Fibroblast of villous mesenchyme (primary cell): ENCODE data around the gene GGT7. TPM values are rescaled to one million over a fixed set of nuclear protein-coding genes. Genes with fewer than 3 reads are reported as not detected.

Experiments used
- DNase-seq: peaks from one replicate; pipeline ENCODE4 v3.0.0-alpha.2; 2010; ENCODE audit warnings: low read depth
- H3K4me3 ChIP-seq: 2 replicates; pipeline ENCODE4 v1.5.1; 2011; ENCODE audit warnings: low read depth, mild to moderate bottlenecking, low read length
- total RNA-seq: library from RNA; depleted of rRNA; stranded (reverse); fragments of >200 nt; gene quantifications from 2 replicates; pipeline ENCODE4 v1.2.3, GENCODE V29; 2012
- TF ChIP-seq, protein P1 (sequence below): IDR thresholded peaks from 2 replicates; pipeline ENCODE4 v1.5.1; 2012; ENCODE audit warnings: low read depth, mild to moderate bottlenecking, low read length; ENCODE audit not compliant: insufficient read depth

Gene GGT7
- total RNA-seq, 1 donor: 9.5 TPM

DNA sequence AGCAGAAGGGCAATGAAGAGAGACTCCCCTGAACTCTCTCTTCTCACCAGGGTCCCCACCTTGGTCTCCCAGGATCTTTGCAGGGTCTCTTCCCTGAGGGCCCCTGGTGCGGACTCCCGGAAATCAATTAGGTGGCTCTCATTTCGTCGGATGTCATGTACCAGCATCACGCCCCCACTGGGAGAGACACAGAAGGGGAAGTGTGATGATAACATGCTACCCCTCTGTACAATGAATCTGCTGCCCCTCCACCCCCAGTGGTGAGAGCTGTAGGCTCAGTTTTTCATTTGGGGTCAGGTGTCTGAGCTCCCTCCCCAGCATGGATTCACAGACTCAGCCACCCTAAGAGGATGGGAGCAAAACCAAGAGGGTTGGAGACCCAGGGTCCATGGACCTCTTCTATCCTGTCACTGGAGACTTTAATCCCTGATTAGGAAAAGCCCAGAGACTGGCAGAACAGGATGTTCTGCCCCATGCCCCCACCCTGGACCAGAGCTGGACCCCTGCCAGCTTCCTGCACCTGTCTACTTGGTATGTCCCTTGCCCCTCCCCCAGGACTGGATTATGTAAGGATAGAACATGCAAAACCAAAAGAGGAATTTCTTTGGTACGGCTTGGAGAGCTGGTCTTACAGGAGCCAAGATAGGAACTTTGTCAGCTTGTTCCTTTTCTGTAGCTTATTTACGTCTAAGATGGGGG, 11.1 kb downstream of the GGT7 start:
- TF ChIP-seq, protein P1, sequence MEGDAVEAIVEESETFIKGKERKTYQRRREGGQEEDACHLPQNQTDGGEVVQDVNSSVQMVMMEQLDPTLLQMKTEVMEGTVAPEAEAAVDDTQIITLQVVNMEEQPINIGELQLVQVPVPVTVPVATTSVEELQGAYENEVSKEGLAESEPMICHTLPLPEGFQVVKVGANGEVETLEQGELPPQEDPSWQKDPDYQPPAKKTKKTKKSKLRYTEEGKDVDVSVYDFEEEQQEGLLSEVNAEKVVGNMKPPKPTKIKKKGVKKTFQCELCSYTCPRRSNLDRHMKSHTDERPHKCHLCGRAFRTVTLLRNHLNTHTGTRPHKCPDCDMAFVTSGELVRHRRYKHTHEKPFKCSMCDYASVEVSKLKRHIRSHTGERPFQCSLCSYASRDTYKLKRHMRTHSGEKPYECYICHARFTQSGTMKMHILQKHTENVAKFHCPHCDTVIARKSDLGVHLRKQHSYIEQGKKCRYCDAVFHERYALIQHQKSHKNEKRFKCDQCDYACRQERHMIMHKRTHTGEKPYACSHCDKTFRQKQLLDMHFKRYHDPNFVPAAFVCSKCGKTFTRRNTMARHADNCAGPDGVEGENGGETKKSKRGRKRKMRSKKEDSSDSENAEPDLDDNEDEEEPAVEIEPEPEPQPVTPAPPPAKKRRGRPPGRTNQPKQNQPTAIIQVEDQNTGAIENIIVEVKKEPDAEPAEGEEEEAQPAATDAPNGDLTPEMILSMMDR: no peak
- no peak for DNase-seq
- H3K4me3 ChIP-seq: no peak overlapping the region

DNA sequence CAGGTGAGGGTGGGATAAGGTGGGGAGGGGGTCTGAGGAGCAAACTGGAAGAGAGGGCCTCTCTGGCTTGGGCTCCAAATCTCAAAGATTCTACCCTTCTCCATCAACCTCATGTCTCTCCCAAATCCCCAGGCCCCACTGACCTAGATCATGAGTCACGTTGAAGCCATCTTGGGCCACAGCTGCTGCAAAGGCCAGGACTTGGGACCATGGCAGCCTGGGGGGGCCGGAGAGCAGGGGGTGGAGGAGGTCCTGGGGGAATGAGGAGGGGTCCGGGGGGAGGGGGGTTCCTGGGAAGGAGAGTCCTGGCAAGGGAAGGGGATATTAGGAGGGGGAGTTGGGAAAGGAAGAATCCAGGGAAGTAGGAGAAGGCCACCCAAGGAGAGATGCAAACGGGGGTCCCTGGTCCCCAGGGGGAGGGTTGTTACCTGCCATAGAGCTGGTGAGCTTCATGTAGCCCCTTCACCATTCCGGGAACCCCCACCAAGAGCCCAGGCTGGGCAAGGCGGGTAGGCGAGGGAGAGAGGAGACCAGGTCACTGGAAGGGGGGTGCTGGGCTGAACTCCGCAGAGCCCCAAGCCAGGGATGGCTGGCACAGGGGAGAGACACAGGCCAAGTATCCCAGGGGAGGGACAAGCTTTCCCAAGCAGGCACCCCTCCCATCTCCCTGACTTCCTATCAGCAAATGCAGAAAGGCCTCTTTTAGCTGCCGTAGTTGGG, 12.7 kb downstream of the GGT7 start:
- H3K4me3 ChIP-seq: no peak overlapping the region
- DNase-seq: no peak

DNA sequence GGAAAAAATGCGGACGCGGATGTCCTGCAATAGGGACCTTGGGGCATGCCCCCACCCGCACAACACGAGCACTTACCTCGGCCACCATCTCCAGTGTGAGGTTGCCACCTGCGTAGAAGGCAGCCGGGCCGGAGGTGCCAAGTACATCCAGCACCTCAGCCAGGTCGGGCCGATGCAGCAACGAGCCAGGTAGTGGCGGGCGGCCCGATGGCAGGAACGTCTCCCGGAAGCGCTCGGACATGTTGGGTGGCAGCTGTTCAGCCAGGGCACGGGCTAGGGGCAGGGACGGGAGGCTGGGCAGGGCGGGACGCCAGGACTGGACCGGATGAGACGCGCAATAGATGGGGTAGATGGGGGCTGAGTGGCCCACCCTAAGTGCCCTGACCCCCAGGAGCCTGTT, 13.3 kb downstream of the GGT7 start:
- no peak overlapping the region for H3K4me3 ChIP-seq
- DNase-seq: no peak
- TF ChIP-seq, protein P1: no peak

More for the DNA sequence above, 12.7 kb downstream of the GGT7 start:
- TF ChIP-seq, protein P1: no peak

DNA sequence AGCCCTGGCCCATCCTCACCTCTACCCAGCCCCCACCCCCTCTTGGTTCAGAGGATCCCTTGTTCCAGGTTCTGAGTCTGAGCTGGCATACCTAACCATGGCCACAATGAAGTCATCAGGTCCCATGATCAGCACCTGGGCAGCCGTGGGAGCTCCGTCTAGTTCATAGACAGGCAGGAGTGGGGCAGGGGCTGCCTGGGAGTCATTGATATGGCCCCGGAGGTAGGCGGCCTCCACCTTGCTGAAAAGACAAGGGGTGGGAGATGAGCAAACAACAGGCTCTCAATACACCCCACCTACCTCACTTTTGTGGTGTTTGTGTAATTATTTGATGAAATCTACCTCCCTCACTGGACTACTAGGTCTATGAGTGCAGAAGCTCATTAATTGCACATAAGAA, 20.4 kb downstream of the GGT7 start:
- TF ChIP-seq, protein P1: no peak
- H3K4me3 ChIP-seq: no peak overlapping the region
- no peak for DNase-seq

DNA sequence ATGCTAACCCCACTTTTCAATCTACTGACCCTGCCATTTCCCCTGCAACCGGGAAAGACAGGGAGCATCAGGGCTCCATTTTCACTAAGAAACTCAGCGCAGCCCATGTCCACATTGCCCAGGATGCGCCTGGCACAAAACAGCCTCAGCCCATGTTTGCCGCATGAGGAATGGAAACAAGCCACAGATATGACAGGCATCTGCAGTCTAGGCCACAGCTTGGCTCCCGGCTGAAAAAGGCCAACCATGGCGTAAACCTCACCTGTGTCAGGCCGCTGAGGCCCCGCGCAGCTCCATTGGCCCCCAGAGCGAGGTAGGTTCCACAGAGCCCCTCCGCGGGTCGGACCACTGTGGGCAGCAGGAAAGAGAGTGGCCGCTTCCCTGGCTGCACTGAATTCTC, 21.7 kb downstream of the GGT7 start:
- no peak overlapping the region for H3K4me3 ChIP-seq
- DNase-seq: no peak
- TF ChIP-seq, protein P1: no peak

DNA sequence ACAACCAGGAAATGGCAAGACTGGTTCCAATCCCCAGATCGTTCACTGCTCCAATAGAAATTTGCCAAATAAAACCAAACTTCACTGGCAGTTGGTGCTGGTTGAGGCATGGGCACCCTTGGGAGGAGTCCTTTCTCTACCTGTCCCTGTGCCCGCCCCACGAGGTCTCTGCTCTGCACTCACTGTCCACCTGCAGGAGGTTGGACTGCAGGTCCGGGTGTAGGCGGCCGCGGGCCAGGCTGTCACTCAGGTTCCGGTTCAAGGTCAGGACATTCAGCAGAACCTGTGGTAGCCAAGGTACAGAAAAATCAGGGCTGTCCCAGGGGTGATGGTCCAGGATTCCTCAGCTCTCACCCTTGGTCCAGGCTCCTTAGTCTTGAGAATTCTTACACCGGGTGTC, 22.9 kb downstream of the GGT7 start:
- DNase-seq: no peak
- TF ChIP-seq, protein P1: no peak
- no peak overlapping the region for H3K4me3 ChIP-seq

DNA sequence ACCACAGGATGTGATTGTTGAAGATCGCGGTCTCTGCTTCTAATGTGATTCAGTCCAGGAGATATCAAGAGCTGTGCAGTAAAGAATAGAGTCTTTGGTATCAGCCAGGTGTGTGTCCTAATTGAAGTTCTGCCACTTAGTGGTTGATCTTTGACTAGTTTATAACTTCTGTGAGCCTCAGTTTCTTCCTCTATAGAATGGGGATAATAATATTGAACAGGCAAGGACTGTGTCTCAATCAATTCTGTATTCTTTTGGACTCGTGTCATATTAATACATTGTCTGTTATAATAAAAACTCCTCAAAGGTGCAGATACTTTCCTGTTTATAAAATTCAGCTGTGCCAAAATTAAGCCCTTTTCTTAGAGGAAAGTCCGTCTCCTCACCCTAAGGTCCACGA, 24.1 kb downstream of the GGT7 start:
- TF ChIP-seq, protein P1: no peak
- no peak overlapping the region for H3K4me3 ChIP-seq
- DNase-seq: no peak
